IMR-90 (cell line): Measurements from ENCODE around the gene FNDC3B. TPM values are rescaled to one million over a fixed set of nuclear protein-coding genes. Genes with fewer than 3 reads are reported as not detected.

Experiments used
- ATAC-seq: fragments of 200-7000 bp; cut with Tn5 transposase; 2 replicates; pipeline ENCODE4 v1.9.1; 2020; ENCODE audit warnings: low read depth, mild to moderate bottlenecking, moderate library complexity
- BruUV-seq: library from RNA; stranded (reverse); fragments of 400-500 nt; replicated peaks from 2 replicates; lab custom pipeline; 2021; lab: Mats Ljungman, UMichigan
- CTCF ChIA-PET: fragments of 300-600 bp; formaldehyde crosslinking; extraction: SDS; loops from one replicate; lab custom pipeline; 2021; ENCODE audit warnings: antibody characterized with exemption; lab: Yijun Ruan, JAX
- POLR2A ChIA-PET: fragments of 300-600 bp; sonication (Branson Sonifier 250); formaldehyde crosslinking; loops from one replicate; lab custom pipeline; 2022; ENCODE audit warnings: antibody characterized with exemption; ENCODE audit not compliant: unreplicated experiment; lab: Charles Lee
- DNase-seq: peaks from one replicate; pipeline ENCODE4 v3.0.0; 2013
- H2AFZ ChIP-seq: replicated peaks from 2 replicates; pipeline ENCODE3; 2013; ENCODE audit warnings: low read length, mild to moderate bottlenecking; ENCODE audit not compliant: poor library complexity
- H2AK5ac ChIP-seq: 2 replicates; pipeline ENCODE4 v1.6.1; 2013; ENCODE audit warnings: low read depth, low read length, inconsistent platforms
- H2AK9ac ChIP-seq: replicated peaks from 2 replicates; pipeline ENCODE3; 2013; ENCODE audit warnings: mild to moderate bottlenecking, low read depth, low read length, moderate library complexity; ENCODE audit not compliant: poor library complexity
- H2BK120ac ChIP-seq: 2 replicates; pipeline ENCODE4 v1.6.1; 2013; ENCODE audit warnings: low read depth, low read length, inconsistent platforms
- H2BK15ac ChIP-seq: 3 replicates; pipeline ENCODE4 v1.6.1; 2013; ENCODE audit warnings: low read depth, low read length, inconsistent platforms
- H2BK20ac ChIP-seq: 2 replicates; pipeline ENCODE4 v1.6.1; 2013; ENCODE audit warnings: low read depth, mild to moderate bottlenecking, inconsistent platforms, low read length, moderate library complexity
- H2BK5ac ChIP-seq: 2 replicates; pipeline ENCODE4 v1.6.1; 2013; ENCODE audit warnings: mild to moderate bottlenecking, low read depth, low read length, inconsistent platforms; ENCODE audit not compliant: poor library complexity, severe bottlenecking
- H3K14ac ChIP-seq: replicated peaks from 2 replicates; pipeline ENCODE4 v1.6.1; 2013; ENCODE audit warnings: low read depth, low read length, inconsistent platforms
- H3K18ac ChIP-seq: 2 replicates; pipeline ENCODE4 v1.6.1; 2013; ENCODE audit warnings: low read depth, low read length, control low read depth
- H3K23ac ChIP-seq: 2 replicates; pipeline ENCODE4 v1.6.1; 2013; ENCODE audit warnings: low read depth, low read length, inconsistent platforms
- H3K27ac ChIP-seq: 2 replicates; pipeline ENCODE4 v1.5.1; 2013; ENCODE audit warnings: mild to moderate bottlenecking, control low read depth, low read length; ENCODE audit not compliant: insufficient read depth
- H3K27me3 ChIP-seq: 2 replicates; pipeline ENCODE4 v1.6.1; 2013; ENCODE audit warnings: low read length; ENCODE audit not compliant: control insufficient read depth, insufficient read depth
- H3K36me3 ChIP-seq: 2 replicates; pipeline ENCODE4 v1.6.1; 2013; ENCODE audit warnings: low read length, mixed read lengths; ENCODE audit not compliant: control insufficient read depth, insufficient read depth
- H3K4ac ChIP-seq: 2 replicates; pipeline ENCODE4 v1.6.1; 2013; ENCODE audit warnings: low read depth, low read length, inconsistent platforms
- H3K4me1 ChIP-seq: 2 replicates; pipeline ENCODE4 v1.6.1; 2013; ENCODE audit warnings: low read length, mixed read lengths; ENCODE audit not compliant: control insufficient read depth, insufficient read depth
- H3K4me2 ChIP-seq: 2 replicates; pipeline ENCODE4 v1.6.1; 2013; ENCODE audit warnings: low read depth, mild to moderate bottlenecking, control low read depth, low read length, moderate library complexity
- H3K4me3 ChIP-seq: 2 replicates; pipeline ENCODE4 v1.5.1; 2013; ENCODE audit warnings: low read depth, mild to moderate bottlenecking, control low read depth, low read length, moderate library complexity; ENCODE audit not compliant: insufficient read depth
- H3K56ac ChIP-seq: 2 replicates; pipeline ENCODE4 v1.6.1; 2013; ENCODE audit warnings: low read length, inconsistent platforms; ENCODE audit not compliant: insufficient read depth; ENCODE audit errors: extremely low read depth
- H3K79me1 ChIP-seq, 2 experiments: 2 replicates each; pipeline ENCODE4 v1.6.1; 2013; ENCODE audit warnings: low read length in 2 of 2, inconsistent platforms in 1 of 2, low read depth in 1 of 2
- H3K9ac ChIP-seq: 2 replicates; pipeline ENCODE4 v1.6.1; 2013; ENCODE audit warnings: low read depth, low read length, control low read depth
- H3K9me1 ChIP-seq: 2 replicates; pipeline ENCODE4 v1.6.1; 2013; ENCODE audit warnings: low read length, inconsistent platforms; ENCODE audit not compliant: insufficient read depth
- H3K9me3 ChIP-seq: 2 replicates; pipeline ENCODE4 v1.6.1; 2013; ENCODE audit warnings: low read length; ENCODE audit not compliant: control insufficient read depth, insufficient read depth
- H4K20me1 ChIP-seq: 2 replicates; pipeline ENCODE4 v1.6.1; 2013; ENCODE audit warnings: low read length, inconsistent platforms; ENCODE audit not compliant: insufficient read depth
- H4K5ac ChIP-seq: 2 replicates; pipeline ENCODE4 v1.6.1; 2013; ENCODE audit warnings: mild to moderate bottlenecking, low read depth, low read length, control low read depth
- H4K8ac ChIP-seq, 2 experiments: 2 replicates each; pipeline ENCODE4 v1.6.1; 2013; ENCODE audit warnings: low read depth in 2 of 2, low read length in 2 of 2, control low read depth in 1 of 2, inconsistent platforms in 1 of 2
- H4K91ac ChIP-seq: 2 replicates; pipeline ENCODE4 v1.6.1; 2013; ENCODE audit warnings: low read depth, low read length, inconsistent platforms; ENCODE audit not compliant: insufficient read depth
- BHLHE40 ChIP-seq: fragments of 150-350 bp; IDR thresholded peaks from 2 replicates; pipeline ENCODE4 v1.6.1; 2016; ENCODE audit warnings: mild to moderate bottlenecking, low read depth, low read length
- CEBPB ChIP-seq: IDR thresholded peaks from 2 replicates; pipeline ENCODE4 v1.6.1; 2012; ENCODE audit warnings: low read depth, low read length, improper control_type of control experiment
- FOS ChIP-seq: fragments of 150-350 bp; IDR thresholded peaks from 2 replicates; pipeline ENCODE4 v1.6.1; 2016; ENCODE audit warnings: low read depth, low read length
- MAFK ChIP-seq: IDR thresholded peaks from 2 replicates; pipeline ENCODE4 v1.6.1; 2012; ENCODE audit warnings: low read depth, low read length, improper control_type of control experiment
- MXI1 ChIP-seq: IDR thresholded peaks from 2 replicates; pipeline ENCODE4 v1.6.1; 2012; ENCODE audit warnings: low read depth, mild to moderate bottlenecking, low read length, moderate library complexity, borderline replicate concordance
- RAD21 ChIP-seq: IDR thresholded peaks from 2 replicates; pipeline ENCODE4 v1.6.1; 2012; ENCODE audit warnings: low read length, improper control_type of control experiment
- RFX5 ChIP-seq: IDR thresholded peaks from 2 replicates; pipeline ENCODE4 v1.8.0; 2012; ENCODE audit warnings: low read depth, mild to moderate bottlenecking, low read length, moderate library complexity
- SMC3 ChIP-seq: fragments of 150-350 bp; IDR thresholded peaks from 2 replicates; pipeline ENCODE4 v1.6.1; 2016; ENCODE audit warnings: low read depth, mild to moderate bottlenecking, antibody characterized with exemption, low read length, moderate library complexity
- WGBS, 2 experiments: methylation state at CpG; one replicate each; pipeline versions ENCODE4 v1.1.5 to v1.1.7; 2013; ENCODE audit warnings: missing lambda C conversion rate in 2 of 2; ENCODE audit not compliant: insufficient read length in 1 of 2; ENCODE audit errors: extremely low coverage in 2 of 2; 5-methylcytosine and 5-hydroxymethylcytosine counted together
- dilution Hi-C: fragments of 300-500 bp; cut with HindIII; formaldehyde crosslinking; loops from one replicate; pipeline ENCODE4 v1.14.3; 2018; ENCODE audit warnings: low sequenced_read_pairs; ENCODE audit not compliant: unreplicated experiment
- in situ Hi-C: fragments of 300-500 bp; cut with MboI; formaldehyde crosslinking; loops from 3 replicates; pipeline ENCODE4 v1.14.3; 2019; ENCODE audit warnings: low sequenced_read_pairs, inconsistent platforms, mixed read lengths
- intact Hi-C: fragments of 100-400 bp; cut with micrococcal nuclease; formaldehyde crosslinking; loops from 2 replicates; pipeline ENCODE4 v1.10.0; 2022
- polyA plus RNA-seq, 3 experiments: library from polyadenylated mRNA; depleted of rRNA; stranded (reverse); fragments of >200 nt; gene quantifications; 2 replicates each; pipeline ENCODE4 v1.2.3, GENCODE V29; 2012; ENCODE audit warnings: low replicate concordance in 1 of 3
- total RNA-seq: library from RNA; depleted of rRNA; stranded (reverse); fragments of >200 nt; gene quantifications from 2 replicates; pipeline ENCODE4 v1.2.3, GENCODE V29; 2012
- TF ChIP-seq, protein P1 (sequence below): fragments of 150-350 bp; IDR thresholded peaks from 2 replicates; pipeline ENCODE4 v1.6.1; 2017; ENCODE audit warnings: mild to moderate bottlenecking, antibody characterized with exemption, low read length, low read depth
- TF ChIP-seq, protein P2 (sequence below): conservative IDR thresholded peaks from 2 replicates; pipeline ENCODE4 v1.5.1; 2012; ENCODE audit warnings: mild to moderate bottlenecking, low read depth, low read length, improper control_type of control experiment

Gene FNDC3B
- total and polyA plus RNA-seq, 2 of the 4 experiments (the other 2 are of a cell fraction): 23.9 to 150 TPM

DNA sequence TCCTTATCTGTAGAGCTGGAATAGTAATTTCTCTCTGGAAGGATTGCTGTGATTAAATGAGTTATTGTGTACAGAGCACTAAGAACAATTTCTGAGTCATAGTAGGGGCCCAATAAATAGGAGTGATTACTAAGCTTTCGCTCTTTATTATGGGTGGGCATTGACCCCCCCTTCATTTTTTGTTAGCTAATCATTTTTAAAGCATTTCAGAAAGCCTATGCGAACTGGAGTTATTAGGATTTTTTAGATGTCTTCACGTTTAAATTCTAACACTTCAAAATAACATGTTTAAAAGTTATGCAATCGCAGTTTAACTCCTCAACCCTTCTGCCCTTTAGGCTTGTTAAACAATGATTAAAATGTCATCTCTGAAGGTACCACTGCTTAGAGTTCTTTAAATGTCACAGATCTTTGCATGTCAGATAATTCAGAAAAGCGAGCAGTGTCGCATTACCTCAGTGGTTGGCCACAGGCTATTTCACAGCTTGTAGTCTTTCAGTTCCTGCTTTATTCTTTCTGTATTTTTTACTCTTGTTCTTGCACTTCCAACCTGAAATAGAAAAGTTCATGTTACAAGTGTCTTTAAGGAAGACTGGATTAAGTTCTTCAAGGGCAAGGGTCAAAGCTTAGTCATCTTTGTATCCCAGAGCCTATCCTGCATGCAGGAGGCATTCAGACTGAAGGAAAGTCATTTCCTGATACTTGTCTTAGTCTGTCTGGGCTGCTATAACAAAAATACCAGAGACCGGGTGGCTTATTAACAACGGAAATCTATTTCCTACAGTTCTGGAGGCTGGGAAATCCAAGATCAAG is 102.9 kb downstream of the FNDC3B start:
- Histone ChIP-seq H3K27ac (peak overlapping the region; percentile 87), H4K91ac (peak overlapping the region; percentile 54), H3K9me3 (peaks cover 2% of the 10 kb centered on the region; the same call in 1 of the 2 replicates), H3K4me1 (peaks cover 21% of the 10 kb centered on the region), H4K5ac (peak overlapping the region; percentile 56; the same call in 1 of the 2 replicates), H2BK120ac (peak overlapping the region; percentile 62), H3K4me2 (peak overlapping the region; percentile 69; the same call in 1 of the 2 replicates), H2AK5ac (peak overlapping the region; percentile 63), H3K4ac (peak overlapping the region; percentile 42), H3K4me3 (no peak overlapping the region), H2BK5ac (peak overlapping the region; percentile 92), H3K23ac (peak overlapping the region; percentile 6; the same call in 1 of the 2 replicates), H4K20me1 (peaks cover 55% of the 10 kb centered on the region), H2BK15ac (0 out of 3 replicates have a peak overlapping the region, but pooled peaks have one; percentile 27), H3K79me1 (peaks cover 20 to 69% of the 10 kb centered on the region in 2 experiments), H3K56ac (0 out of 2 replicates have a peak overlapping the region, but pooled peaks have one; percentile 22), H3K9ac (no peak overlapping the region; the same call in 1 of the 2 replicates), H3K36me3 (peaks cover 6% of the 10 kb centered on the region), H3K27me3 (no peaks in the 10 kb centered on the region), H2AK9ac (no peak overlapping the region), H2BK20ac (peak overlapping the region; percentile 68), H4K8ac (peak overlapping the region in 1 of 2 experiments; percentile 74; a peak in 1 of 4 replicates), H2AFZ (no peak overlapping the region), H3K18ac (peak overlapping the region; percentile 89; the same call in 1 of the 2 replicates), H3K14ac (0 out of 2 replicates have a peak overlapping the region, but pooled peaks have one; percentile 39), H3K9me1 (peaks cover 10% of the 10 kb centered on the region)
- WGBS, 2 experiments: no CpG with 5 or more reads among the region's 8 CpGs
- dilution Hi-C loops: no loop called here
- DNase-seq (peak; percentile 91), ATAC-seq (peak; percentile 52)
- BruUV-seq: no TSS peak
- POLR2A ChIA-PET: no interaction called here
- in situ Hi-C loops: no loop called here
- intact Hi-C loops: no loop called here
- TF ChIP-seq RFX5 (no peak), MXI1 (no peak), FOS (peak; percentile 48), CEBPB (peak; percentile 76), SMC3 (peak; percentile 2; the same call in 1 of the 2 replicates), BHLHE40 (no peak), RAD21 (0 out of 2 replicates have a peak, but pooled peaks have one; percentile 8), MAFK (peak; percentile 45; the same call in 1 of the 2 replicates)
- TF ChIP-seq, protein P1, sequence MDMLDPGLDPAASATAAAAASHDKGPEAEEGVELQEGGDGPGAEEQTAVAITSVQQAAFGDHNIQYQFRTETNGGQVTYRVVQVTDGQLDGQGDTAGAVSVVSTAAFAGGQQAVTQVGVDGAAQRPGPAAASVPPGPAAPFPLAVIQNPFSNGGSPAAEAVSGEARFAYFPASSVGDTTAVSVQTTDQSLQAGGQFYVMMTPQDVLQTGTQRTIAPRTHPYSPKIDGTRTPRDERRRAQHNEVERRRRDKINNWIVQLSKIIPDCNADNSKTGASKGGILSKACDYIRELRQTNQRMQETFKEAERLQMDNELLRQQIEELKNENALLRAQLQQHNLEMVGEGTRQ: no peak
- TF ChIP-seq, protein P2, sequence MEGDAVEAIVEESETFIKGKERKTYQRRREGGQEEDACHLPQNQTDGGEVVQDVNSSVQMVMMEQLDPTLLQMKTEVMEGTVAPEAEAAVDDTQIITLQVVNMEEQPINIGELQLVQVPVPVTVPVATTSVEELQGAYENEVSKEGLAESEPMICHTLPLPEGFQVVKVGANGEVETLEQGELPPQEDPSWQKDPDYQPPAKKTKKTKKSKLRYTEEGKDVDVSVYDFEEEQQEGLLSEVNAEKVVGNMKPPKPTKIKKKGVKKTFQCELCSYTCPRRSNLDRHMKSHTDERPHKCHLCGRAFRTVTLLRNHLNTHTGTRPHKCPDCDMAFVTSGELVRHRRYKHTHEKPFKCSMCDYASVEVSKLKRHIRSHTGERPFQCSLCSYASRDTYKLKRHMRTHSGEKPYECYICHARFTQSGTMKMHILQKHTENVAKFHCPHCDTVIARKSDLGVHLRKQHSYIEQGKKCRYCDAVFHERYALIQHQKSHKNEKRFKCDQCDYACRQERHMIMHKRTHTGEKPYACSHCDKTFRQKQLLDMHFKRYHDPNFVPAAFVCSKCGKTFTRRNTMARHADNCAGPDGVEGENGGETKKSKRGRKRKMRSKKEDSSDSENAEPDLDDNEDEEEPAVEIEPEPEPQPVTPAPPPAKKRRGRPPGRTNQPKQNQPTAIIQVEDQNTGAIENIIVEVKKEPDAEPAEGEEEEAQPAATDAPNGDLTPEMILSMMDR: no peak
- CTCF ChIA-PET: interaction anchor here (0.6 to 0.9 kb wide), 2 partner anchors 8 to 360 kb away, joined by 3 to 5 read pairs; no protein-coding TSS in a partner anchor
